ENCODE data around the gene MLLT10. TPM values are rescaled to one million over a fixed set of nuclear protein-coding genes. Genes with fewer than 3 reads are reported as not detected.

The MLLT10 gene
- total RNA-seq, 1 donor from 2014 or later = 59.4 TPM

DNA sequence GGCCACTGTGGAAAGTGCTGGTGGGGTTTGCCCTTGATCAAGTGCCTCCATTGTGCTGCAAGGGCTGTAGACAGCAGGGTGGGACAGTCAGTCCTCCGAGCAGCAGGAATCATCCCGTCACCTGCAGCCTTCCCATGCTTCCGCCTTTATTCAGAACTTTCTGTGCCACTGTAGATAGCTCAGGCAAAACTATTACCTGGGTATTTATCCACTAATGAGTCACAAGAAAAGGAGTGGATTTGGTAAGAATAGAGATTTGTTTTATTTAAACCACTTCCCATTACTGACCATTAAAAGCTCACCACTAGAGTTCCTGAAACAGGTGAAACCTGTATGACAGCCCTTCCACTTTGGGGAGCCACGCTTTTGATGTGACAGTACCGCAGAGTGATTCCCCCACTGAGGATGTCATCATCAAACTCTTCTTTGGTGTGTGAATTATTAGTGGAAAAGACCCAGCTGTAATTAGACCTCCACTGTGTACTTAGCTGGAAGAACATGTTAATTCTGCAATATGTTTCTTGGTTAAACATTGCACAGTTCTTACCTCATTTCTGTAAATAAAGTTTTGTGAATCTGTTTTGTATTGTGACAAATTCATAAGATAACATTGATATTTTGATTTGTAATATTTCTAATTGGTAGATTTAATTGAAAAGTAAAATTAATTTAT lies 208.8 kb downstream of the MLLT10 start:
- no peak for DNase-seq

DNA sequence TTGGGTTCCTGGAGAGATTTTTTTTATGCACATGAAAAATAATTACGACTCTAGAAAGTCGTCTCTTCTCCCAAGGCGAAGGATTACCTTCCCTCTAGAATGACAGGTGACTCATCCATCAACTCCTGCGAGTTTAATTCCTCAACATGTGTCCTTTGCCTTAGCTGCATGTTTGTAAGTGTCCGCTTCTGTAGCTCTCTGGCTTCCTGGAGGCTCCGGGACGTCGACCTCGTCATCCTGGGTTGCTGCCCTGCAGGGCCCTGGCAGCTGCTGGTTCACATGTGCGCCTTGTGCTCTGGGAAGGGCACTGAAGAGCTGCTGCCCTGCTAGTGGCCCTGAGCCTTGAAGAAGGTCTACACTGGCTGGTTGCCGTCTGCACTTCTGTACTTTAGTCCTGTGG lies 210.2 kb downstream of the MLLT10 start:
- DNase-seq = no peak

DNA sequence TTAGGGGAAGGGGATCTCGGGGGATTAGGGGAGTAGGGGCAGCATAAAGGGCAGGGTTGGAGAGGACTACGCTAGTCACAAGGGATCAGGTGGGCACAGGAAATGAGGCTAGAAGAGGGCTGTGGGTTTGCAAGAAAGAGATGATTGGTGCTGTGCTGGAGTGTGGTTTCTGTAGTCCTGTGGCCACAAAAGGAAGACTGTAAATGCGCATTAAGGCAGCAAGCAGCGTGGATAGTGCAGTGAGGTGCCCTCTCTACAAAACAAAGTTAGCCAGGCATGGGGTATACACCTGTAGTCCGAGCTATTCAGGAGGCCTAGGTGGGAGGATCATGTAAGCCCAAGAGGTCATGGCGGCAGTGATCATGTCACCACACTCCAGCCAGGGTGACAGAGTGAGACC lies 212.1 kb downstream of the MLLT10 start:
- no peak for DNase-seq

DNA sequence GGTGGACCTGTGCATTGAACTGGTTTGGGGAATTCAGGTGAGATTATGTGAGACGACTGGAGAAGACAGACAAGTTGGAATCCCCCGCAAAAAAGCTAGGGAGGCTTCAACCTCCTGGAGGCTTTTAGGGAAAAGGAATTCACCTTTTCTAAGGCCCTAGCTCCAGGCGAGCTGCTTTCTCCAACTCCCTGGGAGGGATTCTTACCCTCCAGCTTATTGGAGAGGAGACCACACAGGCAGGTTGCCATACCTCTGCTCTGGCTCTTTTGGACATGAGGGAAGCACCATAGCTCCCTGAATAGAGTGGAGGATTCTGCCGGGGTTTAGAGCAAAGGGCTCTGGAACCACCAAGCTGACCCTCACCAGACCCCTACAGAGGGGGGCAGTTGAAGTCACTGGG lies 213.8 kb downstream of the MLLT10 start:
- no peak for DNase-seq

DNA sequence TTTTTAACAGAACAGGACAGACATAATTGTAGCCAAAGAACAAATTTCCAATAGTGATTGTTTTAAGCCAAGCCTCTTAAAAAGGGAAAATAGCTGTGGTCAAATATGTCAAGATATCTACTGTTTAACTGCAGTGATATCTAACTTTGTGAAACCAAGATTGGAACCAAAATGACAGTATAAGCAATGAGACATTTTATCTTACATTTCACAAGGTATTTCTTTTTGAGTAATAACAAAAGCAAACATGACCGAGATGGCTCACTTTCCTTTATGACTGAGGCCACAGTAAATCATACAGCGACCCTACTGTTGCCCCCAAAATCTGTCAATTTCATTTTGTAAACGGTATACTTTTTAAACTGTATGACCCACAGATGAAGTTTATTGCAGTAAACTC lies 215.8 kb downstream of the MLLT10 start:
- DNase-seq = no peak

DNA sequence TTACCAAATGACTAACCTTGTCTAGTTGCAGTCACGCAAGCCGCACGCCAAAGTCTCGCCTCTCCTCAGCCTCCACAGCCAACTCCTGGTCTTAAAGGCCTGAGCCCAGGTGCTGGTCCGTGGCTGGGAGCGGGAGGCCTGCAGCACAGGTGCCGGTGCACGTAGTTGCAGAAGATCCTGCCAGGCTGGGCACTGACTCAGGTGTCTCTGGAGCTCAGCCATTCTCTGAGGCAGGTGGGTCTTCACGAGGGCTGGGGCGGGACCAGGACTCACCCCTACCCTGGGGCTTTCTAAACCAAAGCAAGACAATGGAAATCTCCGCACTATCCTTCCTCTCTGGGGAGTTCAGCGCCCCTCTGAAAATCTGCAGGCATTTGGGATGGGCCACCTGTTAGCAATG lies 216.4 kb downstream of the MLLT10 start:
- no peak for DNase-seq

DNA sequence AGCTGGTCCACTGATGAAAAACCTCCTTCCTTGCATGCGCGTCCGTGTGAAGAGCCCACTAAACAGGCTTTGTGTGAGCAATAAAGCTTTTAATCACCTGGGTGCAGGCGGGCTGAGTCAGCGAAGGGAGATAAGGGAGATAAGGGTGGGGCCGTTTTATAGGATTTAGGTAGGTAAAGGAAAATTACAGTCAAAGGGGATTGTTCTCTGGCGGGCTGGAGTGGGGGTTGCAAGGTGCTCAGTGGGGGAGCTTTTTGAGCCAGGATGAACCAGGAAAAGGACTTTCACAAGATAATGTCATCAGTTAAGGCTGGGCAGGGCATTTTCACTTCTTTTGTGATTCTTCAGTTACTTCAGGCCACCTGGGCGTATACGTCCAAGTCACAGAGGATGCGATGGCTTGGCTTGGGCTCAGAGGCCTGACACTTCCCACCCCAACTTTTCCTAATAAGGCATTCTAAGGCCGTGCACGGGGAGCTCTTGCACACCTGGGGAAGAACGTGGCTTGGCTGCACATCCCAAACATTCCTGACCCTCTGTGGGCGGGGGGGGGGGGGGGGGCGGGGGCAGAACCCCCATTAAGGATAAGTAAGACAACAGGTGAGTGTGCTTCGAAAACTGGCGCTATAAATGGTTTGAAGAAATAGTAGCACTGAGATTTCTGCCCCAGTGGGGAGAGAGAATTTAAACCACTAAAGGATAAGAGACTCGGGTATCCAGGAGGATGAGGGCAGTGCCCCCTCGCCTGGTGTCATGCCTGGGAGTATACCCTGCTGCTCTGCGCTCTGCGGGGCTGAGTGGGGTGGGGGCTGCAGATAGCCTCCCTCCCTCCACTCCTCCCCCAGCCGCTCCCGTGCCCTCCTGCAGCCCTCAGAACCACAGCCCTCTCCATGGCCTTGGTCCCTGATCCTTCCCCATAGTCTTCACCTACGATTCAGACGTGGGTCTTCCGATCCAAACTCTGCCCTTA lies 217.6 kb downstream of the MLLT10 start:
- DNase-seq = no peak

DNA sequence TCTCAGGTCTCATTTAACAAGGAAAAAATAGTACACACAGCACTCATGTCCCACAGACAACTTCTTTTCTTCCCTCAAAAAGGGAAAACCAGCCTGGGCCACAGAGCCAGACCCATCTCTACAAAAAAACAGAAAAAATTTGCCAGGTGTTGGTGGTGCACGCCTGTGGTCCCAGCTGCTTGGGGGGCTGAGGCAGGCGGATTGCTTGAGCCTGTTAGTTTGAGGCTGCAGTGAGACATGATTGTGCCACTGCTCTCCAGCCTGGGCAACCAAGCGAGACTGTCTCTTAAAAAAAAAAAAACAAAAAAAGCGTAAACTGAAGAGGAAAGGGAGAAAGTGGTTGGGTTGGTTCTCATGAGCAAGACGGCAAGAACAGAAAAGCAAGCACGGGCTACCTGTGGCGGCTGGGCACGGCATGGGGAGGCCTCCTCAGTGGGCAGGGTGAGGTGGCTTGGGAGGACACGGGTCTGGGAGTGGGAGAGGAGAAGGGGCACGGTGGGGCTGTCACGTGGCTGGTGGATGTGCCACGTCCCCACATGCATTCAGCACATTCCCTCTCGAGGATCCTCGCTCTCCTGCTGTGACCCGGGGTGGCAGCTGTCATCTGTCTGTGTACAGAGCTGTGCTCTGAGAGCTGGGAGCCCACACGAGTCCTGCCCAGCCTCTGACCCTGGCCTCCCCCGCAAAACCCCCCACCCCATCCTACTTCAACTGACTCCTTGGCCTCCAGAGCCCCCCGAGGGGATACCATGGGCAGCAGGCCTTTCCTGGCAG lies 219.7 kb downstream of the MLLT10 start:
- no peak for DNase-seq

DNA sequence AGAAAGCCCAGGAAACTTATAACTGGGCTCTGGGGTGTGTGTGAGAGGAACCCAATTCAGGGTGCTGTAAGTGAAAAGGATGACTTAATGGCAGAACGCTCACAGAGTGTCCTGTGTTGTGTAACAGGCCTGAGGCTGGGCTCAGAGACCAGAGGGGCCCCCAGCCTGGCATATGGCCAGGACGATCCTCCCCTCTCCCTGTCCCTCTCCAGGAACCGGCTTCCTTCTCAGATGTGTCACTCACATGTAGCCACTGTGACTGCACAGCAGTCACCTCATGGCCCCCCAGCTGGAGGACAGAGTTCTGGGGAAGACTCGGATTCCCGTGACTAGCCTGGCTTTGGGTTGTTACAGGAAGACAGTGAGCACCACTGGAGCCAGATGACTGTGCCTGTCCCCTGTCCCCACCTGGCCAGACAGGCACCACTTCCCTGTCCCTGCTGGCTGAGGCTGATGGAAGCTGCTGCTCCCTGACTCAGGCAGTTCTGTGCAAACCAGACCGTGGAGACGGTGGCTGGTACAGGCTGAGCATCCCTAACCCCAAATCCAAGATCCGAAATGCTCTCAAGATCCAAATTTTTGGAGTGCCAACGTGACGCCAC lies 220.5 kb downstream of the MLLT10 start:
- peak; percentile 45 for DNase-seq

DNA sequence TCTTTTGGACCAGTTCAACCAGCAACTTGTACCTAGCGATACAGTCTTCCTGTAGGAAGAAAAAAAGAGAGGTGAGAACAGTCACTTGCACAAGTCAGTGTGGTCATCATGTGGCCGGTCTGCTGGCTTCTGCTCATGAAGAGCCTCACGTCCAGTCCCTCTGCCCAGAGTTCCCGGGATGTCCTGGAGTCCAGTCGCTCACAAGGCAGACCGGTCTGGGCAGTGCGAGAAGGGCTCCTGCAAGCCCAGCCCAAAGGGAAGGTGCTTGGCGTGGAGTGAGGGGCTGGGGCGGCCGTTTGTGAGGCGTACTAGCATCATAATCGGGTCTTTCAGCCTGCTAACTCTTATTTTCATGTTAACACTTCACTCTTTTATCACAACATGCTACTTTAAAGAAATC lies 222.7 kb downstream of the MLLT10 start:
- DNase-seq = no peak

DNA sequence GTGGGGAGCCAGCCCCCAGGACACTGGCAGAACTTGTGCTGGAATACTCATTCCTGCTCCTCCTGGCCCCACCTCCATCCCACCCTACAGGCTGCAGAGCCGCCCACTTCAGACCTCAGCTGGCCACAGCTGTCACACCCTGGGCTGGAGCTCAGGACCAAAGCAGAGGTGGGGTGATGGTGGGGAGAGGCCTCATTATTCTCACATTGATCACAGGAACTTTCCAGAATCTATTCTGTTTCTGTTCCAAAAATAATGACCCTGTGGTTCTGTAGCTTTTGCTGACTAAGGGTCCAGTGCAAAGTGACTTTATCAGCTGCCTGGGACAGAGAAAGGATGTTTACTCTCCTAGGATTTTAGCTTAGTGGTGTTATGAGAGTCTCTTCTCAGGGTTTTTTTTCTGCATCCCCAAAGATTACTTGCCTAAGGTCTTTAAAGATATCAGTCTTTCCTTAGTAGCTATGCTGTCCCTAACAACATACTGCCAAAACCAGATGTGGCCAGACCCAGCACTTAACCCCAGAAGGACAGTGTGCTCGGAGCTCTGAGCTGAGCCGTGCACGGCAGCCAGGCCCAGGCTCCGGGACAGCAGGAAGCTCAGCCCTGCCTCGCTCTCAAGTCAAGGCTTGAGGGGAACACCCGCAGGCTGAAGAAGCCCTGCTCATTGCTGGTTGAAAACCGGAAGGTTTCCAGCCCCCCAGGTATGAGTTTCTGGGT lies 223.3 kb downstream of the MLLT10 start:
- peak; percentile 60 for DNase-seq

DNA sequence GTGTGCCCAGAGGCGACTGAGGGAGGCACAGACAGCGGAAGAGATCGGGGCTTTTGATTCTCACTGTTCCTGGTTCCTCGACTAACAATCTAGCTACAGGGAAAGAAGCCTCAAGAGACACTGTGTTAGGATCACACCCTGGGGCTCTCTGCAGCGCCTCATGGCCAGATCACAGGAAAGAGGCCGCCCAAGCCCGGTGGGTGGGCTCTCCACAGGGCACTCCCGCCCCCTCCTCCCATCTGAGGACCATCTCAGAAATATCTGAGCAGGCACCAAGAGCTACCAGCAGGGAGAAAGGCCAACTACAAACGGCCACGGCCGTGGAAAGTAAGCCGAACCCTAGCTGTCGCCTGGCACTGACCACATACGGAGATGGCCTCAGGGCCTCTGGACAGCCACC lies 224.2 kb downstream of the MLLT10 start:
- DNase-seq = no peak

DNA sequence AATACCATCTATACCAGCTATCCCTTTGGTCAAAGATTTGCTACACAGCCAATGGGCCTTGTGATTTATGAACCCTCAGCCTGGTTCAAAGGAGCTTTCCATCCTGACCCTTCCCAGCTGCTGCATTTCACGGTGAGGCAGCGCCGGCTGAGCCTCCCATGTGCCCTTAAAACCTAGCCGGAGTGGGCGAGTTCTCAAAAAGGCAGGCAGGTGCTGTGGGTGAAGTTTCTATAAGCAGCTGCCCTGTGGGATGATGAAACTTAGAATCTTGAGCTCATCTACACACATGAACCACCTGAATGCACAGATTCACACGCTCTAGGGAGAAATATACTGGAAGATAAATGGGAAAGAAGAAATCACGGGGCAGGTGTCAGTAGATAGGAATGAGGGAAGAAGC lies 224.7 kb downstream of the MLLT10 start:
- DNase-seq = no peak

DNA sequence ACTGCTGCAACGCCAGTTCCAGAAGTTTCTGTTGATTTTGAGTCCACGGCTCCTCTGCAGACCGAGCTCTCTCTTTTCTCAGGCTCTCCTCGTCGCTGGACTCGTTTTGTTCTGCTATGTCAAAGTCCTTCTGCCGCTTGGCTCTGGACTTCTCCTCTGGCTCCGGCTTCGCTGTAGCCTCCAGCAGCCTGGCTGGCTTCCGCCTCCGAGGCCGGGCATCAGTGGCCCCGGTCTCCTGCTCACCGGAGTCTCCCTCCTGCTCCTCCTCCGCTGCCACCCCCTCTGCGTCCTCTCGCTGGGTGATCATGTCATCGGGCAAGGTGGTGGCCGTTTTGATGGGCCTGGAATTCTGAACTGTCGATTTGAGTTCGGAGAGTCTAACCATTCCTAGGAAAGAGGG lies 225.2 kb downstream of the MLLT10 start:
- no peak for DNase-seq

DNA sequence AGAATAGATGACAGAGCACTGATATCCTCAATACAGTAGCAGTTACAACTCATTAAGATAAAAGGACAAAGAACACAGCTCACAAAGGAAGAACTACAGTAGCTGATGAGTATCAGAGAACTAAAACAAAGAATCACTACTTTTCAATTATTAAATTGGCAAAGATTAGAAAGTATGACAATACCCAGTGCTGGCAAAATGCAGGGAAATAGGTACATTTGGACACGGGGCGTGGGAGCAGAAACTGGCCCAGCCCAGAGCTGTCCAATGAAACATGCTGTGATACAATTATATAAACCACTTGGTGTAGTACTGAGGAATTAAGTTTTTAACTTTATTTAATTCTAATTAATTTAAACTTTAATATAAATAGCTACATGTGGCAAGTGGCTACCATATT lies 226.3 kb downstream of the MLLT10 start:
- DNase-seq = no peak

DNA sequence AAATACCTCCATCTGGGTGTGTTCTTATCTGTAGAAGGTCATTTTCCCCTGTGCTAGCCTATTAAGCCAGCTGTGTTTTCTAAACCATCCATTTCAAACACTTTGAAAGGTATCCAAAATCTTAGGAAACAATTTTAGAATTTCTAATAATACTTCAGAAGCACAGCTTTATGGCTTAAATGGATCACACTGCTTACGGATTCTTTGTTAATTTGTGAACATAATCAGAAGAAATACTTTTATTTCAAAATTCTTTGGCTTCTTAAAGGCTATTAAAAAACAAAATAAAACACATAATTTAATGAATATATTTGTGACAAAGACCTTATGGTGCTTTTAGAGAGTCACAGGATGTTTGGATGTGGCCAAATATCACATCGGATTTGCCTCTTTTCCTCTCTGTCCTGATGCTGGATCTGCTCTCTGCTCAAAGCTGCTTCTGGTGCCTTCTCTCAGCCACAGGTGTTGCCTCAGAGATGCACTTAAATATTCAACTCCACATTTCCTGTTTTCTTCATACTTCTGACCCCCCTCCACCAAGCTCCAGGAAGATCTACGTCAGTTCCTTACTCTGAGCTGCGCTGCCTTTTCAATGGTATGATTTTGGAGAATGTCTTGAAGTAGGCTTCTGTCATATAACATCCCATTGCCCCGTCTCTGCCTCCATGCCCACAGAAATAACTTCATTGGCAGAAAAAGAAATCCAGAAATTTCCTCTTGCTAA lies 230.6 kb downstream of the MLLT10 start:
- no peak for DNase-seq

DNA sequence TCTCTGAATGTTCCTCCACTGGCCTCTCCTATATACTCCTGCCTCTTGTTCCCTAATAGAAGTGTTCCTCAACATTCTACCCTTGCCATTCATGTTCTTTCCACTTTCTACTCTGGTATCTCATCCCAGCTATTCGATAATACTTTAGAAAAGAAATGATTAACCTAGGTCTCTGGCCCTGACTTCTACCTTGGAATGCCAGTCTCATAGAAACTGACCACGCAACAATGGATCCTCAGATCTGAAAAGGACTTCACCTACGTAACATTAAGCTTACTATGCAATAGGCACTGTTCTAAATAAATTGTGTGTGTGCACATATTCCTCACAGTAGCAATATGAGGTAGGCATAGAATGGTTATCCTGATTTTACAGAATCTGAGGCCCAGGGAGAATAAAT lies 235.0 kb downstream of the MLLT10 start:
- no peak for DNase-seq

DNA sequence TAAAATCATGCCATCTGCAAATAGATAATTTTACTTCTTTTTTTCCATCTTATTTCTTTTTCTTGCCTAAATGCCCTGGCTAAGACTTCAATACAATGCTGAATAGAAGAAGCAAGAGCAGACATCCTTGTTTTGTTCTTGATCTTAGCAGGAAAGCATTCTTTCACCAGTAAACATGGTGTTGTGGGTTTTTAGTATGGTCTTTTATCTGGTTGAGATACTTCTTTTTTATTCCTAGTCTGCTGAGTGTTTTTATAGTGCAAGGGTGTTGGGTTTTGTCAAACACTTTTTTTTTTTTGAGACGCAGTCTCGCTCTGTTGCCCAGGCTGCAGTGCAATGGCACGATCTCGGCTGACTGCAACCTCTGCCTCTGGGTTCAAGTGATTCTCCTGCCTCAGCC lies 237.2 kb downstream of the MLLT10 start:
- no peak for DNase-seq

DNA sequence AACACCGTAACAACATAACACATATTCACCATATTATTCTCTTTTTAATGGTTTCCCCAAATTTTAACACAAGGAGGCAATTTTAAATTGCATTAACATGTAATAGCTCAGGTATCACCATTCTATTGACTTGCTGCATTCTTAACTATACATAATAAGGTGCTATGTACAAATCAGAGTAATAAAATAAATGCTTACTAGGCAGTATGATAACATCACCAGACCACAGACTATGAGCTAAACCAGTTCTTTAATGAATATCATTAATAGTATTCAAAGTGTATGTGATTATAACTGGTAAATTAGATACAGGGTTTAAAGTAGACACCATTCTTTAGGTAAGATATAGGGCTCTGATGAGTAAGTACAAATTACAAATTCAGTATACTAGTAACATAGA lies 242.9 kb downstream of the MLLT10 start:
- DNase-seq = no peak

DNA sequence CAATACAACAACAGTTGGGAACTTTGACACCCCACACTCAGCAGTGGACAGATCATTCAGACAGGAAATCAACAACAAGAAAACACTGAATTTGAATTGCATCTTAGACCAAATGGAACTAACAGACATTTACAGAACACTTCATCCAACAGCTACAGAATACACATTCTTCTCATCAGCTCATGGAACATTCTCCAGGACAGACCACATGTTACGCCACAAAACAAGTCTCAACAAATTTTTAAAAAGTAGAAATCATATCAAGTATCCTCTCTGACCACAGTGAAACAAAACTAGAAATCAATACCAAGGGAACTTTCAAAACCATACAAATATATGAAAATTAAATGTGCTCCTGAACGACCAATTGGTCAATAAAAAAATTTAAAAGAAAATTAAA lies 257.2 kb downstream of the MLLT10 start:
- DNase-seq = no peak
